Activated CD4-positive, alpha-beta T cell treated with anti-CD3 and anti-CD28 coated beads, Interleukin-2, amount 50 U/mL, for 1 hour (primary cell): ENCODE results near the gene DDB1.
A peak's percentile ranks its signal among the peaks of the same experiment; 100 is the strongest.

Experiments used
- DNase-seq: peaks from one replicate; pipeline ENCODE4 v3.0.0-alpha.2; 2020

Gene DDB1

GRCh38 chr11:61294717-61295595 is 37.9 kb downstream of the DDB1 start, which contains the start of gene VWCE:
Gene VWCE, minus strand, starts transcription at chr11:61295316. Its CDS starts 279 bp downstream, at chr11:61295037.
- DNase-seq = peak; percentile 51

- no peak for DNase-seq
Observed at GRCh38 chr11:61293867-61294716, 38.8 kb downstream of the DDB1 start.

- DNase-seq = no peak
Observed at GRCh38 chr11:61292356-61292755, 40.5 kb downstream of the DDB1 start.

GRCh38 chr11:61290905-61291690 is 41.8 kb downstream of the DDB1 start:
- no peak for DNase-seq

GRCh38 chr11:61287338-61287977 is 45.4 kb downstream of the DDB1 start:
- DNase-seq = no peak

- DNase-seq = no peak
Observed at GRCh38 chr11:61283613-61284012, 49.3 kb downstream of the DDB1 start.

- DNase-seq = peak; percentile 2
Observed at GRCh38 chr11:61281581-61282250, 51.2 kb downstream of the DDB1 start.

GRCh38 chr11:61280883-61281580 is 51.9 kb downstream of the DDB1 start:
- DNase-seq = no peak

GRCh38 chr11:61279934-61280659 is 52.8 kb downstream of the DDB1 start:
- DNase-seq = no peak

GRCh38 chr11:61278001-61278470 is 54.9 kb downstream of the DDB1 start:
- DNase-seq = no peak

- DNase-seq = no peak
Observed at GRCh38 chr11:61277186-61278000, 55.5 kb downstream of the DDB1 start.

GRCh38 chr11:61275191-61275590 is 57.7 kb downstream of the DDB1 start:
- no peak for DNase-seq

GRCh38 chr11:61274084-61274483 is 58.8 kb downstream of the DDB1 start:
- DNase-seq = no peak

GRCh38 chr11:61273178-61274078 is 59.5 kb downstream of the DDB1 start:
- no peak for DNase-seq

- DNase-seq = no peak
Observed at GRCh38 chr11:61272731-61273130, 60.2 kb downstream of the DDB1 start.

- DNase-seq = no peak
Observed at GRCh38 chr11:61270354-61271076, 62.4 kb downstream of the DDB1 start.

GRCh38 chr11:61268588-61269250 is 64.2 kb downstream of the DDB1 start:
- DNase-seq = no peak
